Measurements from ENCODE around the gene LRRC1.

The LRRC1 gene

DNA sequence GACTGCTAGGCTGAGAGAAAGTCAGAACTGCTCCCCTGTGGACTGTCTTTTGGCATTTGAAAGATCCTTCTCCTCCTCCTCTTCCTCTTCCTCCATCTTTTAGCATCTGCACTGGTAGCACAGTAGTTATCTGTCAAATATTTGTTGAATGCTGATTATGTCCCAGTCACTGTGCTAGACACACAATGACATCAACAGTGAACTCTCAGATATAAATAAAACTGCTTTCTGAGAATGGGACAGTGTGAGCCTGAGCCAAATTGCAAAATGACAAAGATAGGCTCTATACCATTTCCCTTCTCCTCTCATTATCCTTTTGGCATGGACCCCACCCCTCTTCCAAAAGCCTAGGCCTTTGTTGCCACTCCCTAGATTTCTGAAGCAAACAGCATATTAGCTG is 27.9 kb upstream of the LRRC1 start:
- Histone ChIP-seq H3K4me1 (ENCODE audit: insufficient read depth, low read length) (no peaks in the 10 kb centered on the region), H3K79me2 (ENCODE audit: insufficient read depth, low read length) (no peaks in the 10 kb centered on the region), H3K27me3 (ENCODE audit: insufficient read depth, low read length, poor library complexity) (no peaks in the 10 kb centered on the region), H4K20me1 (ENCODE audit: insufficient read depth, low read length) (no peaks in the 10 kb centered on the region), H3K9me3 (ENCODE audit: insufficient read depth, low read length, severe bottlenecking) (no peaks in the 10 kb centered on the region), H3K36me3 (ENCODE audit: insufficient read depth, low read length) (no peaks in the 10 kb centered on the region), H3K27ac (ENCODE audit: low read length) (no peak overlapping the region), H3K4me3 (ENCODE audit: low read depth in 1 of 2, low read length in 2 of 2) (no peak overlapping the region), H3K4me2 (ENCODE audit: insufficient read depth, low read length) (no peak overlapping the region), H2AFZ (ENCODE audit: low read depth, low read length) (no peak overlapping the region), H3K9ac (ENCODE audit: low read depth, low read length) (no peak overlapping the region)
- ATAC-seq (ENCODE audit: insufficient read depth, low read depth) (no peak), DNase-seq (no peak)
- no peak for TF ChIP-seq CTCF (IDR thresholded peaks at IDR 0.05; ENCODE audit: borderline replicate concordance, extremely low read depth, low read length, poor library complexity, severe bottlenecking)
- TF ChIP-seq EZH2 (IDR thresholded peaks at IDR 0.05; ENCODE audit: borderline replicate concordance, low read depth, low read length, severe bottlenecking), result no peak

GRCh38 chr6:53767941-53768340 is 26.9 kb upstream of the LRRC1 start:
- H3K27me3 ChIP-seq (ENCODE audit: insufficient read depth, low read length, poor library complexity), result no peaks in the 10 kb centered on the region
- H3K9me3 ChIP-seq (ENCODE audit: insufficient read depth, low read length, severe bottlenecking), result no peaks in the 10 kb centered on the region
- no peaks in the 10 kb centered on the region for H3K4me1 ChIP-seq (ENCODE audit: insufficient read depth, low read length)
- no peak for TF ChIP-seq EZH2 (IDR thresholded peaks at IDR 0.05; ENCODE audit: borderline replicate concordance, low read depth, low read length, severe bottlenecking)
- no peak for TF ChIP-seq CTCF (IDR thresholded peaks at IDR 0.05; ENCODE audit: borderline replicate concordance, extremely low read depth, low read length, poor library complexity, severe bottlenecking)
- ATAC-seq (ENCODE audit: insufficient read depth, low read depth), result no peak
- no peaks in the 10 kb centered on the region for H4K20me1 ChIP-seq (ENCODE audit: insufficient read depth, low read length)
- H3K36me3 ChIP-seq (ENCODE audit: insufficient read depth, low read length), result no peaks in the 10 kb centered on the region
- H3K79me2 ChIP-seq (ENCODE audit: insufficient read depth, low read length), result no peaks in the 10 kb centered on the region
- no peak overlapping the region for H3K9ac ChIP-seq (ENCODE audit: low read depth, low read length)
- no peak overlapping the region for H3K4me2 ChIP-seq (ENCODE audit: insufficient read depth, low read length)
- H3K4me3 ChIP-seq (ENCODE audit: low read depth in 1 of 2, low read length in 2 of 2), result no peak overlapping the region
- no peak for DNase-seq
- no peak overlapping the region for H2AFZ ChIP-seq (ENCODE audit: low read depth, low read length)
- no peak overlapping the region for H3K27ac ChIP-seq (ENCODE audit: low read length)

- H3K79me2 ChIP-seq (ENCODE audit: insufficient read depth, low read length), result no peaks in the 10 kb centered on the region
- no peak overlapping the region for H2AFZ ChIP-seq (ENCODE audit: low read depth, low read length)
- H3K4me1 ChIP-seq (ENCODE audit: insufficient read depth, low read length), result no peaks in the 10 kb centered on the region
- no peaks in the 10 kb centered on the region for H3K27me3 ChIP-seq (ENCODE audit: insufficient read depth, low read length, poor library complexity)
- H3K9me3 ChIP-seq (ENCODE audit: insufficient read depth, low read length, severe bottlenecking), result no peaks in the 10 kb centered on the region
- no peak overlapping the region for H3K9ac ChIP-seq (ENCODE audit: low read depth, low read length)
- ATAC-seq (ENCODE audit: insufficient read depth, low read depth) (no peak), DNase-seq (no peak)
- no peaks in the 10 kb centered on the region for H4K20me1 ChIP-seq (ENCODE audit: insufficient read depth, low read length)
- H3K27ac ChIP-seq (ENCODE audit: low read length), result no peak overlapping the region
- H3K4me3 ChIP-seq (ENCODE audit: low read depth in 1 of 2, low read length in 2 of 2), result no peak overlapping the region
- no peaks in the 10 kb centered on the region for H3K36me3 ChIP-seq (ENCODE audit: insufficient read depth, low read length)
- H3K4me2 ChIP-seq (ENCODE audit: insufficient read depth, low read length), result no peak overlapping the region
- no peak for TF ChIP-seq EZH2 (IDR thresholded peaks at IDR 0.05; ENCODE audit: borderline replicate concordance, low read depth, low read length, severe bottlenecking)
- TF ChIP-seq CTCF (IDR thresholded peaks at IDR 0.05; ENCODE audit: borderline replicate concordance, extremely low read depth, low read length, poor library complexity, severe bottlenecking), result no peak
Observed at GRCh38 chr6:53768636-53769035, 26.2 kb upstream of the LRRC1 start.

GRCh38 chr6:53770780-53771249 is 24.0 kb upstream of the LRRC1 start:
- Histone ChIP-seq H4K20me1 (ENCODE audit: insufficient read depth, low read length) (no peaks in the 10 kb centered on the region), H3K9me3 (ENCODE audit: insufficient read depth, low read length, severe bottlenecking) (peaks cover 4% of the 10 kb centered on the region), H3K27me3 (ENCODE audit: insufficient read depth, low read length, poor library complexity) (no peaks in the 10 kb centered on the region), H3K4me1 (ENCODE audit: insufficient read depth, low read length) (no peaks in the 10 kb centered on the region), H3K4me2 (ENCODE audit: insufficient read depth, low read length) (no peak overlapping the region), H2AFZ (ENCODE audit: low read depth, low read length) (no peak overlapping the region), H3K36me3 (ENCODE audit: insufficient read depth, low read length) (no peaks in the 10 kb centered on the region), H3K79me2 (ENCODE audit: insufficient read depth, low read length) (no peaks in the 10 kb centered on the region), H3K9ac (ENCODE audit: low read depth, low read length) (no peak overlapping the region), H3K4me3 (ENCODE audit: low read depth in 1 of 2, low read length in 2 of 2) (no peak overlapping the region), H3K27ac (ENCODE audit: low read length) (no peak overlapping the region)
- no peak for DNase-seq
- TF ChIP-seq EZH2 (IDR thresholded peaks at IDR 0.05; ENCODE audit: borderline replicate concordance, low read depth, low read length, severe bottlenecking) (no peak), CTCF (IDR thresholded peaks at IDR 0.05; ENCODE audit: borderline replicate concordance, extremely low read depth, low read length, poor library complexity, severe bottlenecking) (no peak)
- no peak for ATAC-seq (ENCODE audit: insufficient read depth, low read depth)

Measured in DND-41 (cell line).